Left lung (tissue), 10 donors: ENCODE measurements around the gene HSD17B8. TPM values are rescaled to one million over a fixed set of nuclear protein-coding genes. Genes with fewer than 3 reads are reported as not detected.
A peak's percentile ranks its signal among the peaks of the same experiment; 100 is the strongest.

Source experiments
- ATAC-seq: fragments of 200-7000 bp; cut with Tn5 transposase; one replicate; pipeline ENCODE4 v1.9.1; 2020; ENCODE audit warnings: moderate library complexity
- DNase-seq, 4 donors: peaks; one replicate each; pipeline ENCODE4 v3.0.0-alpha.2; 2013 to 2020
- H3K27ac ChIP-seq, 2 donors: fragments of 200-600 bp; sonication (generic) in 1 of 2; one replicate each; pipeline versions ENCODE4 v1.5.0 to v1.8.0; 2020 to 2021
- H3K27me3 ChIP-seq, 2 donors: fragments of 200-600 bp; sonication (generic) in 1 of 2; one replicate each; pipeline versions ENCODE4 v1.5.0 to v1.8.0; 2020 to 2021
- H3K36me3 ChIP-seq, 2 donors: fragments of 200-600 bp; sonication (generic) in 1 of 2; one replicate each; pipeline versions ENCODE4 v1.5.0 to v1.8.0; 2020 to 2021
- H3K4me1 ChIP-seq, 2 donors: fragments of 200-600 bp; one replicate each; pipeline ENCODE4 v1.8.0; 2021
- H3K4me3 ChIP-seq, 2 donors: fragments of 200-600 bp; sonication (generic) in 1 of 2; one replicate each; pipeline versions ENCODE4 v1.5.0 to v1.8.0; 2020 to 2021; ENCODE audit warnings: mild to moderate bottlenecking in 1 of 2
- H3K9me3 ChIP-seq, 2 donors: fragments of 200-600 bp; sonication (generic) in 1 of 2; one replicate each; pipeline versions ENCODE4 v1.5.0 to v1.8.0; 2020 to 2021
- CTCF ChIP-seq, 2 donors: fragments of 200-600 bp; sonication (generic) in 1 of 2; IDR thresholded peaks; one replicate each; pipeline versions ENCODE4 v1.5.0 to v1.8.0; 2021; ENCODE audit warnings: antibody characterized with exemption in 2 of 2
- intact Hi-C, 2 donors: fragments of 100-400 bp; cut with DNase I; formaldehyde crosslinking; loops; one replicate each; pipeline versions ENCODE4 v1.11.2 to v1.14.2; 2022
- polyA plus RNA-seq, 6 donors: library from polyadenylated mRNA; unstranded; fragments of 120-200 nt; gene quantifications; one replicate each; pipeline ENCODE4 v1.2.1, GENCODE V29; 2013; ENCODE audit not compliant: insufficient read length in 6 of 6
- total RNA-seq, 2 donors: library from RNA; stranded (reverse); fragmentation: NEBNext Ultra II Directional; extraction: Animal tissue kit (Norgen Biotek cat#: 25700); gene quantifications; one replicate each; pipeline ENCODE4 v1.2.1, GENCODE V29; 2021
- donor health status: DM: no; HTN: yes; CAD: no.
- donor health status: DM: no; HTN: no; CAD: no.

Gene HSD17B8
- total and polyA plus RNA-seq, 8 donors, result 13.5 to 27.0 (median 20.8) TPM

- Histone ChIP-seq H3K4me1 (peaks cover 6 to 12% of the 10 kb centered on the region in 2 donors), H3K27me3 (no peaks in the 10 kb centered on the region), H3K36me3 (no peaks in the 10 kb centered on the region), H3K27ac (peak overlapping the region in 1 of 2 donors; percentile 44), H3K4me3 (no peak overlapping the region), H3K9me3 (no peaks in the 10 kb centered on the region)
- intact Hi-C loops, result loop anchor here in 1 of 2 donors (10.0 kb wide), 1 partner anchor 84 kb away; no protein-coding TSS in a partner anchor
- ATAC-seq, result peak; percentile 84
- no peak for TF ChIP-seq CTCF (IDR thresholded peaks at IDR 0.05)
- peak in 3 of 4 donors; percentile 40 to 74 (median 71) for DNase-seq
Observed at GRCh38 chr6:33160728-33161344, 43.6 kb upstream of the HSD17B8 start.

- H3K36me3 ChIP-seq, result no peaks in the 10 kb centered on the region
- no peaks in the 10 kb centered on the region for H3K9me3 ChIP-seq
- ATAC-seq (peak; percentile 97), DNase-seq (peak; percentile 43 to 98 (median 74))
- H3K27me3 ChIP-seq, result no peaks in the 10 kb centered on the region
- intact Hi-C loops, result loop anchor here in 1 of 2 donors (10.0 kb wide), 1 partner anchor 83 kb away; no protein-coding TSS in a partner anchor
- H3K4me3 ChIP-seq, result peak overlapping the region; percentile 32 to 48
- H3K4me1 ChIP-seq, result peaks cover 6 to 12% of the 10 kb centered on the region in 2 donors
- TF ChIP-seq CTCF (IDR thresholded peaks at IDR 0.05), result peak; percentile 87 to 93
- peak overlapping the region; percentile 3 to 44 for H3K27ac ChIP-seq
Observed at GRCh38 chr6:33161354-33162331, 42.8 kb upstream of the HSD17B8 start.

GRCh38 chr6:33163540-33163939 is 40.9 kb upstream of the HSD17B8 start:
- DNase-seq (peak in 1 of 4 donors; percentile 26), ATAC-seq (no peak)
- H3K27ac ChIP-seq, result no peak overlapping the region
- no peak overlapping the region for H3K4me3 ChIP-seq
- TF ChIP-seq CTCF (IDR thresholded peaks at IDR 0.05), result no peak
- no peaks in the 10 kb centered on the region for H3K27me3 ChIP-seq
- H3K4me1 ChIP-seq, result peaks cover 6 to 12% of the 10 kb centered on the region in 2 donors
- no peaks in the 10 kb centered on the region for H3K36me3 ChIP-seq
- H3K9me3 ChIP-seq, result no peaks in the 10 kb centered on the region
- intact Hi-C loops, result loop anchor here in 1 of 2 donors (10.0 kb wide), 1 partner anchor 81 kb away; no protein-coding TSS in a partner anchor

- H3K36me3 ChIP-seq, result no peaks in the 10 kb centered on the region
- H3K27ac ChIP-seq, result no peak overlapping the region
- DNase-seq (peak in 1 of 4 donors; percentile 24), ATAC-seq (no peak)
- H3K4me1 ChIP-seq, result peaks cover 6 to 12% of the 10 kb centered on the region in 2 donors
- no peak for TF ChIP-seq CTCF (IDR thresholded peaks at IDR 0.05)
- intact Hi-C loops, result loop anchor here in 1 of 2 donors (10.0 kb wide), 1 partner anchor 81 kb away; no protein-coding TSS in a partner anchor
- no peak overlapping the region for H3K4me3 ChIP-seq
- H3K27me3 ChIP-seq, result no peaks in the 10 kb centered on the region
- no peaks in the 10 kb centered on the region for H3K9me3 ChIP-seq
Observed at GRCh38 chr6:33164176-33164575, 40.3 kb upstream of the HSD17B8 start.
